Activated CD8-positive, alpha-beta memory T cell treated with anti-CD3 and anti-CD28 coated beads, Interleukin-2, amount 50 U/mL, for 48 hours (primary cell): Measurements from ENCODE around the gene MECP2.
"Not testable (repeated sequence)": the region's sequence is repeated elsewhere in the genome, so short reads cannot be mapped to it uniquely, and the experiment has no call there.

Experiments used
- DNase-seq: peaks from one replicate; pipeline ENCODE4 v3.0.0-alpha.2; 2020

Gene MECP2

GRCh38 chrX:153984351-153985178 is 113.0 kb downstream of the MECP2 start:
- no peak for DNase-seq

- DNase-seq, result no peak
Measured at GRCh38 chrX:153983321-153983801, 114.2 kb downstream of the MECP2 start.

- DNase-seq, result peak; percentile 77
Measured at GRCh38 chrX:153981771-153982533, 115.6 kb downstream of the MECP2 start.

- no peak for DNase-seq
Measured at GRCh38 chrX:153981231-153981630, 116.3 kb downstream of the MECP2 start.

- DNase-seq, result not testable (repeated sequence)
Measured at GRCh38 chrX:153980394-153980793, 117.1 kb downstream of the MECP2 start.

- no peak for DNase-seq
Measured at GRCh38 chrX:153974726-153975286, 122.7 kb downstream of the MECP2 start.

GRCh38 chrX:153974003-153974725 is 123.4 kb downstream of the MECP2 start:
- no peak for DNase-seq

- peak; percentile 54 for DNase-seq
Measured at GRCh38 chrX:153973127-153974002, 124.2 kb downstream of the MECP2 start.

- peak; percentile 90 for DNase-seq
Measured at GRCh38 chrX:153972368-153973126, 125.0 kb downstream of the MECP2 start, which contains the start of gene TMEM187. TSS of gene TMEM187 (plus strand) at chrX:153972754. CDS start at chrX:153982063, 9,309 bp downstream.
